Hematopoietic multipotent progenitor cell treated with erythropoietin and hydrocortisone succinate and interleukin-3 and kit ligand, for 17 days (in vitro differentiated cells): ENCODE measurements around the gene CIZ1.
A peak's percentile ranks its signal among the peaks of the same experiment; 100 is the strongest.
"Not testable (repeated sequence)": the region's sequence is repeated elsewhere in the genome, so short reads cannot be mapped to it uniquely, and the experiment has no call there.

Source experiments
- DNase-seq: peaks from one replicate; pipeline ENCODE4 v3.0.0-alpha.2; 2015; ENCODE audit warnings: low spot score

CIZ1 gene, protein sequence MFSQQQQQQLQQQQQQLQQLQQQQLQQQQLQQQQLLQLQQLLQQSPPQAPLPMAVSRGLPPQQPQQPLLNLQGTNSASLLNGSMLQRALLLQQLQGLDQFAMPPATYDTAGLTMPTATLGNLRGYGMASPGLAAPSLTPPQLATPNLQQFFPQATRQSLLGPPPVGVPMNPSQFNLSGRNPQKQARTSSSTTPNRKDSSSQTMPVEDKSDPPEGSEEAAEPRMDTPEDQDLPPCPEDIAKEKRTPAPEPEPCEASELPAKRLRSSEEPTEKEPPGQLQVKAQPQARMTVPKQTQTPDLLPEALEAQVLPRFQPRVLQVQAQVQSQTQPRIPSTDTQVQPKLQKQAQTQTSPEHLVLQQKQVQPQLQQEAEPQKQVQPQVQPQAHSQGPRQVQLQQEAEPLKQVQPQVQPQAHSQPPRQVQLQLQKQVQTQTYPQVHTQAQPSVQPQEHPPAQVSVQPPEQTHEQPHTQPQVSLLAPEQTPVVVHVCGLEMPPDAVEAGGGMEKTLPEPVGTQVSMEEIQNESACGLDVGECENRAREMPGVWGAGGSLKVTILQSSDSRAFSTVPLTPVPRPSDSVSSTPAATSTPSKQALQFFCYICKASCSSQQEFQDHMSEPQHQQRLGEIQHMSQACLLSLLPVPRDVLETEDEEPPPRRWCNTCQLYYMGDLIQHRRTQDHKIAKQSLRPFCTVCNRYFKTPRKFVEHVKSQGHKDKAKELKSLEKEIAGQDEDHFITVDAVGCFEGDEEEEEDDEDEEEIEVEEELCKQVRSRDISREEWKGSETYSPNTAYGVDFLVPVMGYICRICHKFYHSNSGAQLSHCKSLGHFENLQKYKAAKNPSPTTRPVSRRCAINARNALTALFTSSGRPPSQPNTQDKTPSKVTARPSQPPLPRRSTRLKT

DNA sequence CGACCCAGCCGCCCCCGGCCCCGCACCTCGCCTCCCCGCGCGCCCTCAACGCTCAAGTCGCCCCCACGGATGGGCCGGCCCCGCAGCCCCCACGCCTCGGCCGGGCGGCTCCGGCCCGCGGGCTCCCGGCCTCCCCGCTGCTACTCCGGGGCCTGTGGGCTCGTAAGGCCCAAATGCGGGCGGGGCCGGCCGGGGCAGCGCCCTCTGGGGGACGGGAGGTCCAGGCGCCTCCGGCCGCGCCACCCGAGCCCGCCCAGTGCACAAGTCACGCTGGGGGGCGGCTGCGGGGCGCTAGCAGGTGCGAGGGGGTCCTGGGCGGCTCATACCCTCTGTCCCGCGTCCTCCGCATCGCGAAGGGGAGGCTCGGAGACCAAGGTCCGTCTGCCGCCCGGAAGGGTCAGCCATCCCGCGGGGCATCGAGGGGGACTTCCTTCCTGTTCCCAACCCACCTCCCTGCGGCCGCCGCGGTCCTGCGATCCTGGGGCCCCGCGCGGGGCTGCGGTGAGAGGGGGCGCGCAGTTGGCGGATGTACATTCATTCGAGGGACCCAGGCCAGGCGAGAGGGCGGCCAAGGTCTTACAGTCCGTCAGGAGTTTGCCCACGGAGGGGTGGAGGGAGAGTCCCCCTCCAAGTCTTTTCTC lies at the start of gene CIZ1:
CIZ1 (minus strand) TSS at position 167 of the 641 bp plus-strand sequence. CDS start 715 bp downstream, outside the sequence.
- DNase-seq, result peak; percentile 82

DNA sequence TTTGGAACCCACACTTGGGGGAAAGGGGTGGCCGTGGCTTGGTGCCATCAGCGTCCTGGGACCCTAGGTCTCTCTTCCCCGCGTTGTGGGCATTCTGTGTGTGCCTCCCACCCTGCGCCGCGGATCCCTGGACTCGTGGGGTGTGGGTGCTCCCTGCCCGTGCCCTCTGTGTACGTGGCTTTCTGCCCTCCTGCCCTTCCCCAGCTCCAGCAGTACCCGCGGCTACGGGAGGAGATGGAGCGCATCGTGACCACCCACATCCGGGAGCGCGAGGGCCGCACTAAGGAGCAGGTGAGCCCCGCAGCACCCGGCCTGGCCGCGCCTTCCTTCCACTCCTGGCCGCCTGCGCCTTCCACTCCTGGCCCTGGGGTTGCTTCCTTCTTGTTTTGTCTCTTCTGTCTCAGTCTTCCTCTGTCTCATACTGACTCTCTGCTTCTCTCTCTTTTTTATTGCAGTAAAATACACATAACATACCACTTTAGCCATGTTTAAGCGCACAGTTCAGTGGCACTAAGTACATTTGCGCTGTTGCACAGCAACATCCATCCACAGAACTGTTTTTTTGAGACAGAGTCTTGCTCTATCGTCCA lies 42.5 kb upstream of the CIZ1 start:
- DNase-seq, result no peak

DNA sequence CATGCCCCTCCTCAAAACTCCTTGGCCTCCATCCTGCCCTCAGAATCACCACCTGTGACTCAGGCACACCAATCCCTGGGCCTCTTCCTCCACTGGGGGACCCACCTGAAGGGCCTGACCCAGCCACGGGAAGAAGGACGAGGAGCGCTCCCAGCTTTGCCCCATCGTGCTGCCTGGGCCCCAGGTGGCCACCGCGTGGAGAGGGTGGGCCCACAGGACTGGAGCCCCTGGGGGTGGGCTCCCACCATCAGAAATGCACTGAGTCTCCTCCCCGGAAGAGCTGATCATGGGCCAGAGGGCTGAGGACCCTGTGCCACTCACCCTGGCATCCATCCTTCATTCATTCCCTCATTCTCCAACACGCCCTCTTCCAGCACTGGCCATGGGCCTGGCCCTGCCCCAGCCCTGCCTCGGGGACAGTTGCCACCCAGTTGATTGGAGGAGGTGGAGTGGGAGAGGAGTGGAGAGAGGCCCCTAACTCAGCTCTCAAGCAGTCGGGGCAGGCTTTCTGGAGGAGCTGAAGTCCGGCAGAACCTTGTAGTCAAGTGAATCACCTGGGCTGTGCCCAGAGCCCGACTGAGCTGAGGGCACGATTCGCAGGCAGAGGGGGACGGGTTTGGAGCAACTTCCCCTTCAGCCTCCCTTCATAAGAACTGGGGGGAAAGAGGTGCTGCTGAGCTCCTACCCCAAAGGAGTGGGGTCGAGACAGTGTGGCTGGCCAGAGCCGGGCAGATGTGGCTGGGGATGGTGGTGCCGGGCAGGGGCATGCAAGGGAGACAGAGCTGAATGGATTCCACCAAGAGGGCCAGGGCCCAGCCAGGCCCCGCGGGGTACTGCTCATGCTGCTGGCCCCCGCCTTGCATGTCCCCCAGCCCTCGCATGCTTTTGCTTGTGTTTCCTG lies 41.4 kb upstream of the CIZ1 start:
- no peak for DNase-seq

DNA sequence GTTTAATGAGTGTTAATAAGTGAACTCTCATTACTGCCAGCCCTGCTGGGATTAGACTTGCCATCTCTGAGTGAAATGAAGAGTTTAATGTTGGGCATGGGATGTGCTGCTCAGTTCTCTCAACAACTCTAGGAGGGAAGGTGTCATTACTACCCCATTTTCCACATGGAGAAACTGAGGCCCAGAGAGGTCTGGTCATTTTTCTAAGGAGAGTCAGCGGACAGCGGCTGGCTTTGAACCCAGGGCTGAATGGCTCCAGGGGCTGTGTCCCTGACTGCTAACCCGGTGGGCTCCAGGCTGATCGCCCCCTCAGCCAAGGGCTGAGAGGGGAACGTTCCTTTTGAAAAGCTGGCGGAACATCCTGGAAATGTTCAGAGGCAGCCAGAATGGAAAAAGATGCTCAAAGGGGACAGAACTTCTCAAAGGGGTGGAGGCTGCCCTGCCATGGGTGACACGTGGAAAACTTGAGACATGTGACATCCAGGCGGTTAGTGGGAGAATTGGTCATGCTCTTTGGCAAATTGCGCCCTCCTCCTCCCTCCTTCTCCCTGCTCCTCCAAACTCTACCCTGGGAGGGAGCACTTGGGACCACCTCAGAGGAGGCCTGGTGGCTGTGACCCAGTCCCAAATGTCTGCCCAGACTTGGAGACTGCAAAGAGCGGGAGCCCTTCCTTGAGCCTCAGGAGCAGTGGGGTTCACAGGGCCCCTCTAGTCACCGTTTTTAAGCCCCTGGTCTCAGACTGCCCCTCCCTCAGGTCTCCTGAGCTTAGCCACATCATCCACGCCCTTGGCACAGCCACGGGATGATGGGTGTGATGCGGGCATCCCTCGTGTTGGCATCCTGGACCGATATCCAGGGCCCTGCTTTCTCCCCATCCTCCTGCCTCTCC lies 40.5 kb upstream of the CIZ1 start:
- no peak for DNase-seq

DNA sequence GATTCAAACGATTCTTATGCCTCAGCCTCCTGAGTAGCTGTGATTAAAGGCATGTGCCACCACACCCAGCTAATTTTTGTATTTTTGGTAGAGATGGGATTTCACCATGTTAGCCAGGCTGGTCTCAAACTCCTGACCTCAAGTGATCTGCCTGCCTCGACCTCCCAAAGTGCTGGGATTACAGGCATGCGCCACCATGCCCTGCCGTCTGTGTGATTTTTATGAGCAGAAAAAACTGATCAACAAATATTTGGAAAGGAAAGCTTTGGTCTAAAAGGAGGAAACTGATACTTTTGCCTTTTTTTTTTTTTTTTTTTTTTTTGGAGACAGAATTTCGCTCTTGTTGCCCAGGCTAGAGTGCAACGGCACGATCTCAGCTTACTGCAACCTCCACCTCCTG lies 39.5 kb upstream of the CIZ1 start:
- DNase-seq, result not testable (repeated sequence)

DNA sequence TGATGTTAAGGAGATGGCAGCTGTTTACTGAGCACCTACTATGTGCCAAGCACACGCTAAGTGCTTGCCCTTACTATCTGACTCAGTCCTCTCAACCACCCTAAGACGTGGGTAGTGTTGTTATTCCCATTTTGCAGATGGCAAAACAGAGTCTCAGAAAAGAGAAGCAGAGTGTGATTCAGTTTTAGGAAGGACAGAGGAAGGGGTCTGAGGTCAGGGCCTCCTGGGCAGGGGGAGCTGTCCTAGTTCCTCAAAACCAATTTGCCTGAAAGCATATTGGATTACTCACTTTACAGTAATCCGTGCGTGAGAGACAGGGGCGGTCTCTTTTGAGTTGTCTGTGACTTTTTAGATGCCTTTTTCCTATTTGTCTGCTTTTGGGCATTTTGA lies 35.0 kb upstream of the CIZ1 start:
- no peak for DNase-seq

DNA sequence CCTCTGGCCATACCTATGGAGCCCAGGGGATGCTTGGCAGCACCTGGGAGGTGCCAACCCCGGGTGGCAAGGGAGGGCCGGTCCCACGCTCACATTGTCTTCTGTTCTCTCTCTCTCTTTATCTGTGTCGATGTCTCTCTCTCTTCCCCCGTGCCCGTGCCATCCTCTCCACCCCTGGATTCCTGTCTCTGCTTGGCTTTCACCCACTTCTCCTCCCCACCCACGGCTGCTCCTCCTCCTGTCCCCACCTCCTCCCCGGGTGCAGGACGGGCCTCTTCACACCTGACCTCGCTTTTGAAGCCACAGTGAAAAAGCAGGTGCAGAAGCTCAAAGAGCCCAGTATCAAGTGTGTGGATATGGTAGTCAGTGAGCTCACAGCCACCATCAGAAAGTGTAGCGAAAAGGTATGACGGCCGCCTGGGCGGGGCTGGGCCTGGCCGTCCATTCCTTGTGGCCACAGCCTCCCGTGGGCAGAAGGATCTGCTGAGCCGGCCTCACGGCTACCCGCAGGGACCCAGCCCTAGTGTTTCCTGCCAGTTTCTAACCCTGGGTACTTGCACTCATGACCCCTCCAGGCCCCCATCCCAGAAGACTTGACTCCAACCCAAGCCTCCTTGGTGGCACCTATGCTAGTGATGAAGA lies 34.5 kb upstream of the CIZ1 start:
- DNase-seq, result no peak

DNA sequence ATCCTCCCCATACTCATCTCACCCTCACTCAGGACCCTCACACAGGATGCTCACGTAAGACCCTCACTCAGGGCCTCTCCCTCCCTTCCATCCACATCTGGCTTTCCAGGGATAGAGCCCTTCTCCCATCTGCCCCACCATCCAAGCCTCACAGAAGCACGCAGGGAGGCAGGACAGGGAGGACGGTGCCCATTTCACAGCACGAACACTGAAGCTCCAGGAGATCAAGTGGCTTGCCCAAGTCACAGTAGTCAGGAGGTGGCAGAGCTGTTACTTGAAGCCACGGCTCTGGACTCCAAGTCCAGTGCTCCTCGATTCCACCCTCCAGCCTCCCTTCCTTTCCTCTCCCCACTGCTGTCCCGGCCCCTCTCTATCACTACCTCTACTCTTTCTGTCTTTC lies 33.5 kb upstream of the CIZ1 start:
- no peak for DNase-seq

DNA sequence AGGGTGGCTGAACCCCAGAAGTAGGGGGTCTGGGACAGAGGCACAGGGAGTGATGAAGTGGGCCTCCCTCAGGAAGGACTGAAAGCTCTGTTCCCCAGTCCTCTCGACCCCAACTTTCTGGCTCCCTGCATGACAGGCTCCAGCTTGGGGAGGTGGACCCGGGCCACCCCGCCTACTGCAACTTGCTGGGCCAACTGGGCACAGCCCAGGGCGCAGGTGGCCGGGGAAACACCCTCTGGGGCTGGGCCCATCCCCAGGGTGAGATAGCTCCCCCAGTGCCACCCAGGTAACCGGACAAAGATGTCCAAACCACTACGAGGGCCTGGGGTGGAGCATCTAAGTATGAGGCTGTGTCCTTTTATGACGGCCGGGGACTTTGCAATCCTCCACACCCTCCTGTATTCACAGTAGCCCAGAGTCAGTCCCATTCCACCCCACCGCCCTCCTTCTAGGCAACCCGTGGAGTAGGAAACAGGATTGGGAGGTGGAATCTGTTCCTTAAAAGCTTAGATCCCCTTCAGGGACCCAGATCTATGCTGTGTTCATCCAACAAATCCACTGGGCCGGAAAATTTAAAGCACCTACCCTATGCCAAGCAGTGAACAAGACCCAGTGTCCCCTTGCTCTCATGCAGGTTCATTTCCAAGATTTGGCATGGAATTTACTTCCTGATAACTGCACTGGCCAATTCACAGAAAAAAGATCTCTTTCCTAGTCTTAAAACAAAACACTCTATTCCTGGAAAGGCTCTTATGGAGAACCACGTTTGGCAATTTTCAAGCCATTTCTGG lies 31.7 kb upstream of the CIZ1 start:
- no peak for DNase-seq

DNA sequence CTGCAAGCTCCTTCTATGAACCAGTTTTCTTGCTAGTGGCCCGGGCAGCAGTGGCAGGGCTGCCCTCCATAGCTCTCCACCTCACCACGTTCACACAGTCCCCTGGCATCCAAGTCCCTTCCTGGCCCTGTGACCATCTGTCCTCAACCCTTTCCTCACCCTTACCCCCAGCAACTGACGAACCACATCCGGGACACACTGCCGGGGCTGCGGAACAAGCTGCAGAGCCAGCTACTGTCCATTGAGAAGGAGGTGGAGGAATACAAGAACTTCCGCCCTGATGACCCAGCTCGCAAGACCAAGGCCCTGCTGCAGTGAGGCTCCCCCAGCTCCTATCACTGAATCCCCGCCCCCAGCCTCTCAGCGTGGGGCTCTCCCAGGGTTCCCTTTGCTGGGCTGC lies 30.7 kb upstream of the CIZ1 start:
- no peak for DNase-seq

DNA sequence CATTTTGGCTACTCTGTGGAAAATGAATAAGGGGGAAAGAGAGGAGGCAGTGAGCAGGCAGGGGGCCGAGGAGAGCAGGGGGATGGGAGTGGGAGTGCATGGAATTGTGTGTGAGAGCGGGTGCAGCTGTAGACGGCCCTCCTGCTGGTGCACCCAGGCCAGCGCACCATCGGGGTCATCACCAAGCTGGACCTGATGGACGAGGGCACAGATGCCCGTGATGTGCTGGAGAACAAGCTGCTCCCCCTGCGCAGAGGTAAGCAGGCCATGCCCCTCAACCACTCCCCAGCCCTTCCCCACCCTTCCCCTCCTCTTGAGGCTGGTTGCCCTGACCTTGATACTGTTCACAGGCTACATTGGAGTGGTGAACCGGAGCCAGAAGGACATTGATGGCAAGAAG lies 28.5 kb upstream of the CIZ1 start:
- no peak for DNase-seq

DNA sequence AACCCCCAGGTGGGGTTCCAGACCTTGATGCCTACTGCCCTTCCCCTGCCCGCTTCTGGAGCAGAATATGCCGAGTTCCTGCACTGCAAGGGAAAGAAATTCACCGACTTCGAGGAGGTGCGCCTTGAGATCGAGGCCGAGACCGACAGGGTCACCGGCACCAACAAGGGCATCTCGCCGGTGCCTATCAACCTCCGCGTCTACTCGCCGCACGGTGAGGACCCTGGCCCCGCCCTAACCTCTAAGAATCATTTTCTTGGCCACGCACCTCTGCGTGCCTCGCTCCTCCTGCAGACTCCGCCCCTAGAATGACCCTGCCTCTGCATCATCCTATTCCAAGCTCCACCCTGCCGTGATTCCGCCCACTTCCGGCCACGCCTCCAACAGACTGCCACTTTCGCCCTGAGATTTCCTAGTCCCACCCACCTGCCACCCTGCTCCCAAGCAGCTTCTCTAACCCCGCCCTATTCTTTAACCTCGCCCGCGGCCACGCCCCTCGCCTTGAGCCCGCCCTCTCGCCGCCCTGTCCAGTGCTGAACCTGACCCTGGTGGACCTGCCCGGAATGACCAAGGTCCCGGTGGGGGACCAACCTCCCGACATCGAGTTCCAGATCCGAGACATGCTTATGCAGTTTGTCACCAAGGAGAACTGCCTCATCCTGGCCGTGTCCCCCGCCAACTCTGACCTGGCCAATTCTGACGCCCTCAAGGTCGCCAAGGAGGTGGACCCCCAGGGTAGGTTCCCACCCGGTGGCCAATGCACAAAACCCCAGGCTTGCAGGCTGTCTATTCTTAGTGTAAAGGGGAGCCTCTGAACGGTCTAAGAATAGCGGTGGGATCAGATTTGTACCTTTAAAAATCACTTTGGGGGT lies 27.4 kb upstream of the CIZ1 start:
- peak; percentile 86 for DNase-seq

DNA sequence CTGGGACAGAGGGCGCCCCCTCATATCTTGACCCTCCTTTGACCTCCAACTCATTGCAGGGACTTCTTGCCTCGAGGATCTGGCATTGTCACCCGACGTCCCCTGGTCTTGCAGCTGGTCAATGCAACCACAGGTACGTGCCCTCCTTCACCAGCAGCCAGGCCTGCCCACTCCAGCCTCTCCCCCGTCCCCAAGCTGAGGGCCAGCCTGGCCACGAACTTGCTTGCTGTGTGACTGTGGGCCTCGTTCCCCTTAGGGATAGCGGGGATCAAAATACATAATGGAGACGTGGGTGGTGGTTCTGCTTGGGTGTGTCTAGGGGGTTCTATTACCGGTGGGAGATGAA lies 26.8 kb upstream of the CIZ1 start:
- no peak for DNase-seq

DNA sequence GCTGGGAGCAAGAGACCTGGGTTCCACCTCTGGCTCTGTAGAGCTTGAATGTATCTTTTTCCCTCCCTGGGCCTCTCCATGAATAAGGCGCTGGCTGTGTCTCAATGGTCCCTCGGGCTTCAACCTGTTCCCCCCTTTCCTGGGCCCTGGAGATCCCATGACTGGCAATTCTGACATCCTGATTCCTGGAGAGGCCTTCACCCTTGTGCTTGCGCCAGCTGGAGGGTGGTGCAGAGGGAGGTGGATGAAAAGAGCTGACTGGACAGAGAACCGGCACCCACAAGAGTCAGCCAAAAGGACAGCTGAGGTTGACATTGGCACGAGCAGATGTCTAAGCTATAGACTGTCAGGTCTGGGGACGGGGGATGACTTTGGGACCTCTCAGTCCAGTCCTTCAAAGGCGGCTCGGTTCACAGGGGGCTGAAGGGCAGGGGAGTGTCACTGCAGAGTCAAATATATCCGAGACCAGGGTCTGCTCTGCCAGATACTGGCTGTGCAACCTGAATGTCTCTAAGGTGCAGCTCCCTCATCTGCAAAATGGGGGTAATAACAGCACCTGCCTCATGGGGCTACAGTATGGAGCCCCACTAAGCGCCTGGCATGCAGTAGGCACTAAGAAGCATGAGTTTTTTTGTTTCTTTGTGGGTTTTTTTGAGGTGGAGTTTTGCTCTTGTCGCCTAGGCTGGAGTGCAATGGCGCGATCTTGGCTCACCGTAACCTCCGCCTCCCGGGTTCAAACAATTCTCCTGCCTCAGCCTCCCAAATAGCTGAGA lies 25.6 kb upstream of the CIZ1 start:
- no peak for DNase-seq

DNA sequence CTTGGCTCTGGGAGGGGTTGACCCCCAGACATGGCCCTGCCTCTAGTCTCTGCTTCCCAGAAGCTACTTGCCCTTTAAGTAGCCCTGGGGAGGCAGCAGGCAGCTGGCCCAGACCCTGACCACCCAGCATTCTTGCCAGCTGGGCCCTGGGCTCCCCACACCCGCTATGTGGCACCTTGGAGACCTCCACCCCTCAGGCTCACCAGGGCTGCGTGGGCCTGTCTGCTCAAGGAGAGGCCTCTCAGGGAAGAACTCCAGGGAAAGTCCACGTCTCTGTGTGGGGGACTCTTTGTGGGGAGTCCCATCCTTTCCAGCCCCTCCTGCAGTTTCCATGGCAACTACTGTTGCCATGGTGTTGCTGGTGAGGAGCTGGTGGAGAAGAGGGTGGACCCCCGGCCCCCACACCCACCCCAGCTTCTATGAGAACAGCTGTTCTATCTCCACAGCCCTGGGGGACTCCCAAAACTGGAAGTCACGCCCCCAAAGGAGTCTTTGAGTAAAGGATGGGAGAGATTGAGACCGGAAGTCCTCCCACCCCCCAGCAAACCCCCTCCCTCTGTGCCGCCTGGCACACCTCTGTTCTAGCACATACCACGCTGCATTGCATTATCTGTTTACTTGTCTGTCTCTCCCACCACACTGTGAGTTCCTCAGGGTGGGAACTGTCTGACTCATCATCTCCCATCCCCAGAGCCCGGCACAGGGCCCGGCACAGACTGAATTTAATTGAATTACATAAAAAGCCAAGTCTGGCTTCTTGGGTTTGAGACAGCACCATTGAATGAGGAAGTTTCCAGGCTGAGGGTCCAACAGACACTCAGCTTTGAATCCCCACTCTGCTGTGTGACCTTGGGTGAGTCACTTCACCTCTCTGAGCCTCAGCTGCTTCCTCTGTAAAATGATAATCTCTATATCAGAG lies 24.4 kb upstream of the CIZ1 start:
- no peak for DNase-seq
